Keratinocyte (primary cell): Measurements from ENCODE around the gene KRT71. TPM values are rescaled to one million over a fixed set of nuclear protein-coding genes. Genes with fewer than 3 reads are reported as not detected.

Source experiments
- DNase-seq: peaks from one replicate; pipeline ENCODE4 v3.0.0-alpha.2; 2011; ENCODE audit warnings: low read depth, missing footprints, low spot score
- FAIRE-seq: peaks from 2 replicates; lab custom pipeline; 2011; peaks lifted over from hg19 to GRCh38; lab: Jason Lieb, UNC
- H2AFZ ChIP-seq: 2 replicates; pipeline ENCODE4 v1.6.0; 2012; ENCODE audit warnings: low read length, control low read depth, inconsistent platforms; ENCODE audit not compliant: control insufficient read depth
- H3K27ac ChIP-seq: 2 replicates; pipeline ENCODE4 v1.5.1; 2011; ENCODE audit warnings: low read length; ENCODE audit not compliant: control insufficient read depth, insufficient read depth
- H3K27me3 ChIP-seq: 3 replicates; pipeline ENCODE4 v1.6.0; 2011; ENCODE audit warnings: low read length; ENCODE audit not compliant: control insufficient read depth, insufficient read depth; ENCODE audit errors: extremely low read depth
- H3K36me3 ChIP-seq, 2 experiments: 2 replicates in 1 of 2; 3 replicates in 1 of 2; pipeline ENCODE4 v1.5.1; 2011; ENCODE audit warnings: low read length in 2 of 2, mild to moderate bottlenecking in 1 of 2; ENCODE audit not compliant: control insufficient read depth in 2 of 2, insufficient read depth in 2 of 2; ENCODE audit errors: extremely low read depth in 1 of 2
- H3K4me1 ChIP-seq: 3 replicates; pipeline ENCODE4 v1.5.1; 2011; ENCODE audit warnings: low read length; ENCODE audit not compliant: control insufficient read depth, insufficient read depth; ENCODE audit errors: extremely low read depth
- H3K4me2 ChIP-seq: 3 replicates; pipeline ENCODE4 v1.6.0; 2011; ENCODE audit warnings: low read depth, low read length; ENCODE audit not compliant: control insufficient read depth, insufficient read depth; ENCODE audit errors: extremely low read depth
- H3K4me3 ChIP-seq, 3 experiments: fragments of 200-600 bp in 1 of 3; sonication (generic) in 1 of 3; 2 replicates in 2 of 3; 3 replicates in 1 of 3; pipeline ENCODE4 v1.5.1; 2011 to 2016; ENCODE audit warnings: low read length in 3 of 3, mild to moderate bottlenecking in 3 of 3, control low read depth in 2 of 3, inconsistent platforms in 1 of 3, low read depth in 1 of 3, mixed read lengths in 1 of 3, mixed run types in 1 of 3, moderate library complexity in 1 of 3; ENCODE audit not compliant: control insufficient read depth in 2 of 3, insufficient read depth in 2 of 3; ENCODE audit errors: extremely low read depth in 1 of 3
- H3K79me2 ChIP-seq: 2 replicates; pipeline ENCODE4 v1.6.0; 2012; ENCODE audit warnings: low read length; ENCODE audit not compliant: control insufficient read depth, insufficient read depth
- H3K9ac ChIP-seq: 3 replicates; pipeline ENCODE4 v1.6.0; 2011; ENCODE audit warnings: low read length; ENCODE audit not compliant: control insufficient read depth, insufficient read depth; ENCODE audit errors: extremely low read depth
- H3K9me1 ChIP-seq: 3 replicates; pipeline ENCODE4 v1.6.0; 2011; ENCODE audit warnings: low read length; ENCODE audit not compliant: control insufficient read depth, insufficient read depth; ENCODE audit errors: extremely low read depth
- H3K9me3 ChIP-seq: 2 replicates; pipeline ENCODE4 v1.5.1; 2012; ENCODE audit warnings: low read depth, low read length; ENCODE audit not compliant: control insufficient read depth
- H4K20me1 ChIP-seq: 3 replicates; pipeline ENCODE4 v1.6.0; 2011; ENCODE audit warnings: low read length; ENCODE audit not compliant: control insufficient read depth, insufficient read depth; ENCODE audit errors: extremely low read depth
- CTCF ChIP-seq, 3 experiments: IDR thresholded peaks in 1 of 3; conservative IDR thresholded peaks in 1 of 3; optimal IDR thresholded peaks in 1 of 3; 2 replicates in 2 of 3; 3 replicates in 1 of 3; pipeline versions ENCODE3 to v1.5.1; 2011; ENCODE audit warnings: low read length in 3 of 3, mild to moderate bottlenecking in 3 of 3, moderate library complexity in 2 of 3, control low read depth in 1 of 3, inconsistent platforms in 1 of 3; ENCODE audit not compliant: insufficient read depth in 2 of 3; ENCODE audit errors: extremely low read depth in 1 of 3
- EZH2 ChIP-seq: IDR thresholded peaks from one replicate; pipeline ENCODE4 v1.6.1; 2012; ENCODE audit warnings: inconsistent platforms, mild to moderate bottlenecking, low read length, moderate library complexity
- dilution Hi-C: fragments of 300-500 bp; cut with MboI; formaldehyde crosslinking; loops from one replicate; pipeline ENCODE4 v1.7.0; 2020; ENCODE audit warnings: low sequenced_read_pairs; ENCODE audit not compliant: extremely low pct_ligation_motif_present
- polyA plus RNA-seq, 5 experiments: library from polyadenylated mRNA; depleted of rRNA in 3 of 5; stranded (reverse) in 3 of 5; stranded (forward) in 1 of 5; unstranded in 1 of 5; fragments of >200 nt; gene quantifications; 1 replicate in 1 of 5; 2 replicates in 3 of 5; 3 replicates in 1 of 5; pipeline versions ENCODE4 v1.2.1 to v1.2.3, GENCODE V29; 2011 to 2012; ENCODE audit warnings: missing spikeins in 2 of 5, low read depth in 1 of 5, low replicate concordance in 1 of 5

KRT71 gene
- polyA plus RNA-seq, 1 donor (not counting 4 experiments of a cell fraction or from before 2014, with no cell fraction given), result not detected

- H3K4me1 ChIP-seq, result no peaks in the 10 kb centered on the region
- H3K79me2 ChIP-seq, result no peaks in the 10 kb centered on the region
- H3K9ac ChIP-seq, result no peak overlapping the region
- peaks cover 44% of the 10 kb centered on the region for H3K27me3 ChIP-seq
- DNase-seq (no peak), FAIRE-seq (no peak)
- TF ChIP-seq EZH2, result no peak
- TF ChIP-seq CTCF (optimal IDR thresholded peaks at IDR 0.05 in 1 of 3, IDR thresholded peaks at IDR 0.05 in 1 of 3, conservative IDR thresholded peaks at IDR 0.05 in 1 of 3; ENCODE audit: extremely low read depth in 1 of 3, insufficient read depth in 2 of 3, low read length in 3 of 3), result no peak
- H3K9me3 ChIP-seq, result no peaks in the 10 kb centered on the region
- no peaks in the 10 kb centered on the region for H4K20me1 ChIP-seq
- no peaks in the 10 kb centered on the region for H3K9me1 ChIP-seq
- H3K4me2 ChIP-seq, result no peak overlapping the region
- dilution Hi-C loops, result no loop called here
- H2AFZ ChIP-seq, result no peak overlapping the region
- no peaks in the 10 kb centered on the region for H3K36me3 ChIP-seq
- no peak overlapping the region for H3K4me3 ChIP-seq
- H3K27ac ChIP-seq, result no peak overlapping the region
Observed at GRCh38 chr12:52600475-52600874, 47.5 kb upstream of the KRT71 start.

- no peak for FAIRE-seq
Observed at GRCh38 chr12:52600071-52600470, 47.1 kb upstream of the KRT71 start.

More at GRCh38 chr12:52600071-52600470, 47.1 kb upstream of the KRT71 start:
- peaks cover 44% of the 10 kb centered on the region for H3K27me3 ChIP-seq
- H3K79me2 ChIP-seq, result no peaks in the 10 kb centered on the region
- dilution Hi-C loops, result no loop called here
- no peak overlapping the region for H3K27ac ChIP-seq
- no peak overlapping the region for H3K4me2 ChIP-seq
- H4K20me1 ChIP-seq, result no peaks in the 10 kb centered on the region
- no peaks in the 10 kb centered on the region for H3K36me3 ChIP-seq
- no peak for DNase-seq
- H3K4me1 ChIP-seq, result no peaks in the 10 kb centered on the region
- H3K9me3 ChIP-seq, result no peaks in the 10 kb centered on the region
- no peak for TF ChIP-seq EZH2
- no peak for TF ChIP-seq CTCF (optimal IDR thresholded peaks at IDR 0.05 in 1 of 3, IDR thresholded peaks at IDR 0.05 in 1 of 3, conservative IDR thresholded peaks at IDR 0.05 in 1 of 3; ENCODE audit: extremely low read depth in 1 of 3, insufficient read depth in 2 of 3, low read length in 3 of 3)
- no peak overlapping the region for H3K9ac ChIP-seq
- H3K9me1 ChIP-seq, result no peaks in the 10 kb centered on the region
- H3K4me3 ChIP-seq, result no peak overlapping the region
- H2AFZ ChIP-seq, result no peak overlapping the region
